ENCODE results near the gene NCK2.
A peak's percentile ranks its signal among the peaks of the same experiment; 100 is the strongest.

NCK2 gene

DNA sequence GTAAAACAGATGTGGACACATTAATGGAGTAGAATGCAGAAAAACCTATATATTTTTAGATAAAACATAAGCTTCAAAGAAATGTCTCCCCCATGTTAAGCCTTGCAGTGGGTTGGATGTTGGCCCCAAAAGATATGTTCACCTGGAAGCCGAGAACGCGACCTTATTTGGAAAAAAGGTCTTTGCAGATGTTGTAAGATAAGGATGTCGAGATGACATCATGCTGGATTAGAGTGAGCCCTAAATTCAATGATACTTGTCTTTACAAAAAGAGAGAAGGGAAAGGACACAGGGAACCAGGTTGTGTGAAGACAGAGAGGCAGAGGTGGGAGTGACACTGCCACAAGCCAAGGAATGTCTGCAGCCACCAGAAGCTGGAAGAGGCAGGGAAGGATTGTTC lies 3.1 kb upstream of the NCK2 start:
- TF ChIP-seq POLR2A (IDR thresholded peaks at IDR 0.05; ENCODE audit: low read depth, low read length): no peak
- FAIRE-seq: no peak
- DNase-seq (ENCODE audit: insufficient read length, low spot score): no peak

DNA sequence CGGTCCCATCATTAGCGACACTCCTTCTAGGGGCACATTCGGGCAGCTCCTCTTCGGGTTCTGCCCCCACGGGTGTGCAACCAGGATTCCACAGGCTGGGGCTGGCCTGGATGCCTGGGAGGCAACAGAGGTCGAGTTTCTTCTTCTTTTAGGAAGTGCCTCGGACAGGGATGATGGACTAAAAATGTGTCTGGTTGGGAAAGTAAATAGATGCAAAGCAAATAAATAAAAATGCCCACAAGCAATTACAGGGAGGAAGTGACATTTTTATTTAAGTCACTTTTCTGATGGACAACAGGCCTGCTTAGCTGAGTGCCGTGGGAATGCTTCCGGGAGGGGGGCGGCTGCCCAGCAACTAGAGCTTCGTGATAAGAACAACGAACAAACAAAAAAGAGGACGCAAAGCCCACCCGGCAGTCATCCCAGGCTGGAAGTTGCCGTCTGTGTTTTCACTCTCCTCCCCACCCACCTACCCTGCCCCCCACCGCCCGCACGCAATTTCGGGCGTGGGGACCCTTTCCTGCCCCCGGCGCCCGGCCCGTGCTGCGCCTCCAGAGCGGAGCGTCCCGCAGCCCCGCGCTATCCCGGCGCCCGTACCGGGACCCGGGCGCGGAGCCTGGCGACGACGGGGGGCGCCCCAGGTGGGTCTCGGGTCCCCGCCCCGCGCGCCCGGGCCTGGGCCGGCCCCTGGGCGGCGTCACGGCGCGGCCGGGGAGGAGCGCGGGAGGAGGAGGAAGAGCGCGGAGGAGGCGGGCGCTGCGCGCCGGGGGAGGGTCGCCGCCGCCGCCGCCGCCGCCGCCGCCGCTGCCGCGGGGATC lies 412 bp upstream of the NCK2 start:
- TF ChIP-seq POLR2A (IDR thresholded peaks at IDR 0.05; ENCODE audit: low read depth, low read length): no peak
- DNase-seq (ENCODE audit: insufficient read length, low spot score): peak; percentile 66
- no peak for FAIRE-seq

DNA sequence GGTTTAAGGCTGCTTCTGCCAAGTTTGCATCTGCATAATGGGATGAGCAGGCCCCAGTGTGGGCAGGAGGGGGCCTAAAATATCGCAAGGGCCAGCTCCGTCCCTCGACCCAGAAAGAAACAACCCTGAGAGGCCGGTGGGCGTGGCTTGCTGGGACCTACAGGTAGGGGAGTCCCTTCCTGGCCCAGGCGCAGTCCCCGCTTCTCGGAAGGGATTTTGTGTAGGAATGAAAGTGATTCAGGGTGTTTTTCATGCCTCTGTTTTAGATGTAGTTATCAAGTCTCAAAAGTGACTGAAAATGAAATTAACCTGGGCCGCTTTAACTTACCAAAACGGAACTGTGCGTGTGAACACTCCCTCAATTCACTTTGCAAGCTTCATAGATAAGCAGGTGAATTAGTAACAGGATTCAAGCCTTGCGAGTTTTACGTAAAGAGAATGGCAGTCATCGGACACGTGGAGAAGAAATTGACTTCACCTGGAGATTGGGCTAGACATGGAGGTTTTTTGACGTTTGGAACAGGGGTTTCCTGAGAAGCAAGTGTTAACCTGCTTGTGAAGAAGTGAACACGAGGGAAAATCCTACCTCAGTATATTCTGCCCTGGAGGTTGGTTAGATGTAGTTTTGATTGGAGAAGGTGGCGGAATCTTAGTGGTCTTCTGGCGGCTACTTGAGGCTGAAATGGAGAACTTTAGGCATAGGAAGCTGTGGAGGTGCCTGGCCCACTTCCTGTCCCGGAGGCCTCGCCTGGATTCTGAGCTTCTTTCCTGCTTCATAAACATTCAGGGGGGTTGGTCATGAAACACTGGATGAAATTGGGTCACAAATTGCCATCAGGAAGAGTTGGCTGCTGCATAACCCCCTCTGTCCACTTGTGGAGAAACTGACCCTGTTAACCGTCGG lies 1.7 kb downstream of the NCK2 start:
- TF ChIP-seq POLR2A (IDR thresholded peaks at IDR 0.05; ENCODE audit: low read depth, low read length): no peak
- no peak for FAIRE-seq
- no peak for DNase-seq (ENCODE audit: insufficient read length, low spot score)

DNA sequence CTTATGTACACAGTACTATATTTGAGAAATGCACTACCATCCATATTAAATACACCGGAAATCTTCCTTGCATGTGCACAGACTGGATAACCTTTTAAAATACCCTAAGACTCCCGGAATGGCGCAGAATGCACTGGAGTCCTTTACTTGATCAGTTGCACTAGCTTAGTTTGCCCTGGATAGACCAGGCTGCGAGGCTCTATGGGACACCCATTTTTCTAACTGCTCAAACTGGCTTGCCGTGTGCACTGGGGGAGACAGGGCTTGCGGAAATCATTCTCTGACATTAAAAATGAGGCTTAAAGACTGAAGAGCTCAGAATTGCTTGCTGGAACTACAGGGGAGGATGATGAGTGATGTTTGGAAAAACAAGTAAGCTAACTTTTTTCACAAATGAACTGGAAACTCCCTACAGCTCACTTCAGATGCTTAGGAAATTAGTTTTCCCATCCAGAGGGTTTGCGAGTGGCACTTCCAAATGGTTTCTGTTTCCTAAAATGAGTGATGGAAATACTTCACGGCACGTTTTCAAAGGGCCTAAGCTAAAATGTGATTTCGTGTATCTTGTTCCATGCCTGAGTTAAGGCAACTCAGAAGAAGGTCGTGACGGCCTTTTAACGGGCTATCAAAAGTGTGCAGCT lies 2.7 kb downstream of the NCK2 start:
- DNase-seq (ENCODE audit: insufficient read length, low spot score) (no peak), FAIRE-seq (no peak)
- TF ChIP-seq POLR2A (IDR thresholded peaks at IDR 0.05; ENCODE audit: low read depth, low read length): no peak

DNA sequence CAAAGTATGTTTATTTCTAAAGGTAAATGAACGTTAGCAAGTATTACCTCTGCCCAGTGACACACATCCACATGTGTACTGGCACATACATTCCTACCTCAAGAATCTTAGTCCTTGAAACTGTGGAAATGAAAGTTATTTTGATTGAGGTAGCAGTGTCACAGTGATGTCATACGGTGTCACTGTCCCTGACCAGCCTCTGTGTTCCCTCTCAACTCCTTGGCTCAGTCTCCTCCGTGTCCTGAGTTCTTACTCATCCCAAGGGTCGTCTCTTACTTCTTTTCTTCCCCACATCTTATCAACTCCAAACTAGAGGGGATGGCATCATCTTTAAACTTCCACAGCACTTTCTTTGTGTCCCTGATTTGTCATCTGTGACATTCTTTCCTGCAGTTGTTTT lies 3.3 kb downstream of the NCK2 start:
- no peak for DNase-seq (ENCODE audit: insufficient read length, low spot score)

DNA sequence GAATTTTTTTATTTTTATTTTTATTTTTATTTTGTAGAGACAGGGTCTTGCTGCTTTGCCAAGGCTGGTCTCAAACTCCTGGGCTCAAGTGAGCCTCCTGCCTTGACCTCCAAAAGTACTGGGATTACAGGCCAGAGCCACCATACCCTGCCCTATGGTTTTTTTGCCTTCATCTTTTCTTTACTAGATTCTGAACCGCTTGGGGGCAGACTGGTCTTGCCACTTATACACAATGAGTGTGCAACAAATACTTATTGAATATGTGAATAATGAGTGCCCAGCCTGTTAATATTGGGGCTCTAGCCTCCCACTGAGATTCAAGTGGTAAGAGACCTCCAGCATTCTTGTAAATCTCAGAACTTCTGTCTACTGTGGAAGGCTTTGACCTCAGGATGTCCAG lies 3.9 kb downstream of the NCK2 start:
- FAIRE-seq (no peak), DNase-seq (ENCODE audit: insufficient read length, low spot score) (no peak)
- no peak for TF ChIP-seq POLR2A (IDR thresholded peaks at IDR 0.05; ENCODE audit: low read depth, low read length)

More for the DNA sequence above, 3.3 kb downstream of the NCK2 start:
- FAIRE-seq: no peak
- TF ChIP-seq POLR2A (IDR thresholded peaks at IDR 0.05; ENCODE audit: low read depth, low read length): no peak

DNA sequence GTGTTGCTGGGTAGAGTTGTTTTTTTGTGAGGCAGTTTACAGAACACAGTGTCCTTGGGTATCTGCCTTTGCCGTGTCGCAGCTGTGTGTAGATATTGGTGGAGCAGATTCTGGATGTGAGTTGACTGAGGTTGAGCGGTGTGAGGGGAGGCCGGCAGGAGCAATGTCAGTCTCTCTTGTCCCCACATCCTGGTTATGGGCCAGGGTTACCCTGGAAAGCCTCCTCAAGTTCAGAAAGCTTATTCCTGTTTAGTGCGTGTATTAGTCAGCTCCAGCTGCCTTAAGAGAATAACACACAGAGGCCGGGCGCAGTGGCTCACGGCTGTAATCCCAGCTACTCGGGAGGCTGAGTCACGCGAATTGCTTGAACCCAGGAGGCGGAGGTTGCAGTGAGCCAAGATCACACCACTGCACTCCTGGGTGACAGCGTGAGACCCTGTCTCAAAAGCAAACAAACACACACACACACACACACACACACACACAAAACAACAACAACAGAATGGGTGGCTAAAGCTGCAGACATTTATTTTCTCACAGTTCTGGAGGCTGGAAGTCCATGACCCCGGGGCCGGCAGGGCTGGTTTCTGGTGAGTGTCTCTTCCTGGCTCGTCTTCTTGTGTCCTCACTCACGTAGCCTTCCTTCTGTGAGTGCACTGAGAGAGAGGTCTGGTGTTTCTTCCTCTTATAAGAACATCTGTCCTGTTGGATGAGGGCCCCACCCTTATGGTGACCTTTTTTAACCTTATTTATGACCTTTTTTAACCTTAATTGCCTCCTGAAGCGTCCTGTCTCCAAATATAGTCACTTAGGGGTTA lies 5.1 kb downstream of the NCK2 start:
- FAIRE-seq: no peak
- no peak for DNase-seq (ENCODE audit: insufficient read length, low spot score)
- no peak for TF ChIP-seq POLR2A (IDR thresholded peaks at IDR 0.05; ENCODE audit: low read depth, low read length)

DNA sequence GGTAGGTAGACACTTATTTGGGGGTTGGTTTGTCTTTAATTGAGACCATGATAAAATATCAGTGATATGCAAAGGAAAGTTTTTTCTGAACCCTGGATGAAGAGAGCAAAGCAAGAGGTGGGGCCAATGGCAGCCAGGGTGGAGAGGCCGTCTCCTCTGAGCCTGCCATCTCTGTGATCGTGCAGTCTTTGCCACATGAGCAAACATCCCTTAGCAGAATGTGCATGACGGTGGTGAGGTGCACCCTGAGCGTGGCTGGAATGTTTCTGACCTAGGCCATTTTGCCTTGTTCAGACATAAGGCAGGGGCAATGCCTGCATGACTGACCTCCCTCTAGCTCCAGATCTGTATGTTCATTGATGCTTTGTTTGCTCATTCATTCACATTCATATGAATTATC lies 6.0 kb downstream of the NCK2 start:
- TF ChIP-seq POLR2A (IDR thresholded peaks at IDR 0.05; ENCODE audit: low read depth, low read length): no peak
- FAIRE-seq (no peak), DNase-seq (ENCODE audit: insufficient read length, low spot score) (no peak)

DNA sequence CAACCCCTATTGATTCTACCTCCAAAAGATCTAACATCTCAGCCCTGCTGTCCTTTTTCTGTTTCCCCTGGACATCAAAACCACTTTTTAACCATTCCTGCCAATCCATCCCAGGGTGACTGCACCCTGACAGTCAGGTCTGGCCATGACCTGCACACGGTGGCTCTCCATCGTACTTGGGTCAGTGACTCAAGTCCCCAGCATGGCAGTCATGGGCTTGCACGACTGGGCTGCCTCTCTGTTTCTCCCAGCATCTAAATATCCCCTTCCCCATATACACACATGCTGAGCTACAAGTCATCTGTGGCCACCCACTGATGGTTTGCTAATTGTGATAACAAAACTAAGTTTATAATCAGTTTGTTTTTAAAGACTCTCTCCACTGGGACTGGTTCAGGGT lies 6.6 kb downstream of the NCK2 start:
- TF ChIP-seq POLR2A (IDR thresholded peaks at IDR 0.05; ENCODE audit: low read depth, low read length): no peak
- DNase-seq (ENCODE audit: insufficient read length, low spot score) (no peak), FAIRE-seq (no peak)

DNA sequence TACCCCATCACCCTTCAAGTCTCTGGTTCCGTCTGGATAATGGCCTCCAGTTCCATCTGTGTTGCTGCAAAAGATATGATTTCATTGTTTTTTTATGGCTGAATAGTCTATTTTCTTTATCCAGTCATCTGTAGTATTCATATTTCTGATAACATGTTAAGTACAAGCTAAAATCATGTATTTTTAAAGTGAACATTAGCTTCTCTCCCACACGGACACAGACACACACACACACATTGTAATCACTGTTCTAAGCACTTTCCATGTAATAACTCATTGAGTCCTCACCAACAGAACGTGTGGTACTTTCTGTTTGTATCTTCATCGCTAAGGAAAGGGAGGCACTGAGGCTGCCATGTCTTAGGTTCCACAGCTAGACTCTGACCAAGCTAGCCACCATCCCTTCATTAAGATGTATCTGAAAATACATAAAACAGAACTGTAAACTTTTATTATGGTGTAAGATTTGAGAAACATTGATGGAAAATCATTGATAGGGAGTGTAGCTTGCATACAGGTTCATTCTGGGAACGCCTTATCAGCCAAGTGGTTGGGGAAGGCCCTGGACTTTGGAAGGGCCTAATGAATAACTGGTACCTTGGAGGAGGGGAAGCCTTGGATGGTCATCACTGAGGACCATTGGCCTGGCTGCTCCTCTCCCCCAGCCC lies 8.1 kb downstream of the NCK2 start:
- DNase-seq (ENCODE audit: insufficient read length, low spot score) (no peak), FAIRE-seq (no peak)
- TF ChIP-seq POLR2A (IDR thresholded peaks at IDR 0.05; ENCODE audit: low read depth, low read length): no peak

DNA sequence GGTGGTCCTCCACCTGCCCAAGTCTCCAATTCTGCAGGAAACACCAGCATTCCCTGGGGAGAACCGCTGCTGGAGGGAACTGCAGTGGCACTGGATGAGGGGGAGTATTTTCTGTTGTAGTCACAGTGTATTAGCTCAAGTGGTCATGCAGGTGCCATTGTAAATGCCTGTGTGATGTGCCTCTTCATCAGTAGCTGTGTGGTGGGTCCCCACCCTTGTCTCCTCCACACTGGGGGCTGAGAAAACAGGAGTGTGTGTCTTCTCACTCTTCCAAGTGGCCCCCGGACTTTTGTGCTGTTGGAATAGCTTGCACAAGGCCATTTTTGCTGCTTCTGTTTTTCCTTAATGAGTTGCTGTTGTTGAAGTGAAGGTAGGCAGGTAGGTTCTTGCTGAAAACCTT lies 8.7 kb downstream of the NCK2 start:
- no peak for TF ChIP-seq POLR2A (IDR thresholded peaks at IDR 0.05; ENCODE audit: low read depth, low read length)
- DNase-seq (ENCODE audit: insufficient read length, low spot score) (no peak), FAIRE-seq (no peak)

DNA sequence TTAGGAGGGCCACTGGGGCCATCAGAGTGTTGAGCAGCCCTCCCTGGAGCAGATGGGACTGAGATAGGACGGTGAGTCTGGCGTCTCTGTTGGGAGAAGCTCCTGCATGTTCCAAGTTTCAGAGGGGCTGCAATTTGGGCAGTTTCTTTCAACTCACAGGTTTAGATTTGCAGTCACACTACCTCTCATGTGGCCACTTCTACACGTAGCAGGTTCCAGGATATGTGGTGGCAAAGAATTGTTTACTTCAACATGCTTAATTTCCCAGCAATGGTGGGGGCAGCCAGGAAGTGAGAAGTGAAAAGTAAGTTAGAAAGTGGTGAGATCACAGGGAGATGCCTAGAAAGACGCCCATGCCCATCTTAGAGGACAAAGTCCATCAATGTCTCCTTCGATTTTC lies 9.3 kb downstream of the NCK2 start:
- no peak for FAIRE-seq
- TF ChIP-seq POLR2A (IDR thresholded peaks at IDR 0.05; ENCODE audit: low read depth, low read length): no peak
- DNase-seq (ENCODE audit: insufficient read length, low spot score): no peak

DNA sequence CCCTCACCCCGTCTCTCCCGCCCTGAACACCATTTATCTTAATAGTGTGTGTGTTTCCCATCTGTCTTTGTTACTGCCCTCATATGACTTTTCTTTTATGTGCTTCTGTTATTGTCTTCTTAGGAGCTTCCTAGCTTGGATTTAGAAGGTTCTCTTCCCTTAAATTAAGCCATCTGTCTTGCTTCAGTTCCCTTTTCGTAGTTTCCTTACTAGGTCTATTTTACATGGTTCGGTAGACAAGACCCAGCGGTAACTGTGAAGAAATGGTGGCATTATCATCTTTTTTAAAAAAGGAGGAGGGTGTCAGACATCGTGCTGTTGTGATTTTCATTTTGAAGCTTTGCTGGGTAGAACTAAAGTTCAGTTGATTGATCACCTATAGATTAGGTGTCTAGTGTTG lies 10.3 kb downstream of the NCK2 start:
- DNase-seq (ENCODE audit: insufficient read length, low spot score): no peak
- TF ChIP-seq POLR2A (IDR thresholded peaks at IDR 0.05; ENCODE audit: low read depth, low read length): no peak
- FAIRE-seq: no peak

Measured in H54 (cell line).